ENCODE data around the gene ARAP2. TPM values are rescaled to one million over a fixed set of nuclear protein-coding genes. Genes with fewer than 3 reads are reported as not detected.
"Not testable (repeated sequence)": the region's sequence is repeated elsewhere in the genome, so short reads cannot be mapped to it uniquely, and the experiment has no call there.

Gene ARAP2
- total RNA-seq, 1 donor from 2014 or later, result 40.1 TPM

DNA sequence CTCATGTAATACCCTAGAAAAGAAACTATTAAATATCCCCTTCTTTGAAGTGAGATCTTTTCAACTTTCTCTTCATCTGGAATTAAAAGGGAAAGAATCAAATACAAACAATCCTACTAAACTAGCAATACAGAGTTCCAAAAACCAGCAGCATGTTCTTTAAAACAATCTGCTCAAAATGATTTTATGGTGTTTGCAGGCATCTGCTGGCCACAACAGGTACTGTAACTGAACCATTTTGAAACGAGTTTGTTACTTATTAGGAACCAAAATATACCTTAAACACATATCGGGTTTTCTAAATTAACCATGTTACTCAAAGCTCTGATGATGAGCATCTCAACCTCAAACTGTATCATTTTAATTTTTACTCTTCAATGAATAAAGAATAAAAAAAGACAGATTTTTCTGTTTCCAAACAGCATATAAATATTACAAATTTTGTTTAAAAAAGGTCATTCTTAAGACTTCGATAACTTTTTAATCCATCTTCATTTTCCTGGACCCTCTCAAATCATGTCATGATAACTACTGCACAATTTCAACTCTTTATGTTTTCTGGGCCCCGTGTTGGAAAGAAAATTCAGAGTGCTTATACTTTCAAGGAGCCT lies 56.5 kb downstream of the ARAP2 start:
- H3K36me3 Mint-ChIP-seq (ENCODE audit: low read depth), result peaks cover 33% of the 10 kb centered on the region
- DNase-seq (ENCODE audit: low spot score), result no peak
- no peaks in the 10 kb centered on the region for H3K9me3 Mint-ChIP-seq
- peaks cover 39% of the 10 kb centered on the region for H3K4me1 Mint-ChIP-seq (ENCODE audit: low read depth)
- H3K27me3 Mint-ChIP-seq (ENCODE audit: insufficient read depth), result no peaks in the 10 kb centered on the region
- no peak overlapping the region for H3K27ac Mint-ChIP-seq
- intact Hi-C loops (cut with micrococcal nuclease), result loop anchor here (1.0 to 2.0 kb wide), 3 partner anchors 55 to 254 kb away; no protein-coding TSS in a partner anchor
- H3K4me3 Mint-ChIP-seq, result no peak overlapping the region

DNA sequence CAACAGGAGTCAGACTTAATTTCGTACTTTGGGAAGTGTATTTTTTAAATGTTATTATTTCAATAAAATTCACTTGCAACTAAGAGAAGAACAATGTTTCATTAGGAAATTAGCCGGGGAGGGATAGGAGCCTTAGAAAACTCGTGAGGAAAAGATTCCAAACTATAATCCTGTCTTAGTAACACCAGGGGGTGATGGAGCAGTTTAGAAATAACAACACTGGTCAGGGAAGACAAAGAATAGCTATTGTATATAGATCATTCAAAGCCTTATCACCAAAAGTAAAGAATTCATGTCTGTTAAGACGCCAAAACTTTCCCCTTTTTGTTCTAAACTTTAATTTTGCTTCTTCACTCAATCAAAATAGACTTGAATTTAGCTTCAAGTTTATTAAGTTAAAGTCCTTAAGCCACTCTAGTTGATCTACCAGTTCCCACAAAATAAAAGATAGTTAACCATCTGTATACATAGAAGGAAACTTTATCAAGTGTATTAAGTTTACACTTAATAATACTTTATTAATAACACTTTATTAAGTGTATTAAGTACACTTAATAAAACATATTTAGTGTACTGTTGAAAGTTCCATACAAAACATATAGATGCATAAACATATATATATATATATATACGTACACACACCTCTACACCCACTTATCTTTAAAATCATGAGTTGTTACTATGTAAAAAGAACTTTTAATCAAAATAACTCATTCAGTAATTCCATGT lies 60.5 kb downstream of the ARAP2 start:
- H3K4me1 Mint-ChIP-seq (ENCODE audit: low read depth), result peaks cover 17% of the 10 kb centered on the region

DNA sequence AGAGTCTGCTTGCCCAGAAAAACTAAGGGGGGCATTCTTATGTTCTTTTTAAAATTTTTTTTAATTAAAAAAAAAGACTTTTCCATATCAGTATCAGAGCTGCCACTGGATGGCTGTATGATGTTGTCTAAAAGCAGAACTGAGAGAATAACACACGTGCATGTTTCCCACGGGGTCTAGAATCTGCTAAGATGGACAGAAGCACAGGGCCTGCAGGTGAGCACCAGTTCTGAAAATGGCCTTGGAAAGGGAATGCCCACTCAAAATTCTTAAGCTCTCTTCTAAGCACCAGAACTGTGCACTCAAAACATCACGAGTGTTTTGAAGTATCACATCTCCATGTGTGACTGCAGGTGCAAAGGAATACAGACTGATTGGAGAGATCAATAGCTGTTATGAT lies 61.1 kb downstream of the ARAP2 start:
- Mint-ChIP-seq H3K27ac (no peak overlapping the region), H3K4me3 (no peak overlapping the region), H3K4me1 (ENCODE audit: low read depth) (peaks cover 11% of the 10 kb centered on the region), H3K27me3 (ENCODE audit: insufficient read depth) (no peaks in the 10 kb centered on the region), H3K36me3 (ENCODE audit: low read depth) (peaks cover 44% of the 10 kb centered on the region), H3K9me3 (no peaks in the 10 kb centered on the region)
- no peak for DNase-seq (ENCODE audit: low spot score)
- intact Hi-C loops (cut with micrococcal nuclease), result no loop called here

More for the DNA sequence above, 60.5 kb downstream of the ARAP2 start:
- no peak for DNase-seq (ENCODE audit: low spot score)
- H3K27me3 Mint-ChIP-seq (ENCODE audit: insufficient read depth), result no peaks in the 10 kb centered on the region
- H3K27ac Mint-ChIP-seq, result no peak overlapping the region
- no peaks in the 10 kb centered on the region for H3K9me3 Mint-ChIP-seq
- intact Hi-C loops (cut with micrococcal nuclease), result no loop called here
- peaks cover 41% of the 10 kb centered on the region for H3K36me3 Mint-ChIP-seq (ENCODE audit: low read depth)
- no peak overlapping the region for H3K4me3 Mint-ChIP-seq

DNA sequence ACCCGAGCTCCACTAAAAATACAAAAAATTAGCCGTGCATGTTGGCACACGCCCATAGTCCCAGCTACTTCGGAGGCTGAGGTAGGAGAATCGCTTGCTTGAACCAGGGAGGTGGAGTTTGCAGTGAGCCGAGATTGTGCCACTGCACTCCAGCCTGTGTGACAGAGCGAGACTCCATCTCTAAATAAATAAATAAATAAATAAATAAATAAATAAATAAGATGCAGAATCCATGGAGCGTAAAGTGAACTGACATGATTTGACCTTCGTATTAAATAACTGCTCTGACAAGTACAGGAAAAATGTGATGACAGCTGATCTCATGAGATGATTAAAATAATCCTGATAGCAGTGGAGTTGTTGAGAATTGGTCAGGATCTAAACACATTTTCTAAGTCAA lies 62.0 kb downstream of the ARAP2 start:
- H3K4me3 Mint-ChIP-seq; H3K27me3 Mint-ChIP-seq (ENCODE audit: insufficient read depth); DNase-seq (ENCODE audit: low spot score); H3K9me3 Mint-ChIP-seq; H3K27ac Mint-ChIP-seq; intact Hi-C loops (cut with micrococcal nuclease); H3K4me1 Mint-ChIP-seq (ENCODE audit: low read depth): not testable (repeated sequence)
- peaks cover 42% of the 10 kb centered on the region for H3K36me3 Mint-ChIP-seq (ENCODE audit: low read depth)

DNA sequence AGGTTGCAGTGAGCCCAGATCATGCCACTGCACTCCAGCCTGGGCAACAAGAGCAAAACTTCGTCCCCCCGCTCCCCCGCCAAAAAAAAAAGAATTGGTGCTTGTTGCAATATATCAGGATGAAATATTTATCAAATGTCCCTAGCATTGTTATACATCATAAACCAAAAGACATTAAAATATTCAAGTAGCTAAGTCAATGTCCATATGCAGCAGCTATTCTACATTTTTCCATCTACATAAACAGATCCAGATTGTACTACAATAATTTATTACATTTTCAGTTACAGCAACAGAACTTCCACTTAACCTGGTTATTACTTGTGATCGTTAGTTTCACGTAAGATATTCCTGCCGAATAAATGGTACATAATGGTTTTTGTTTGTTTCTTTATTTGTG lies 64.1 kb downstream of the ARAP2 start:
- H3K27ac Mint-ChIP-seq, result no peak overlapping the region
- peaks cover 39% of the 10 kb centered on the region for H3K36me3 Mint-ChIP-seq (ENCODE audit: low read depth)
- H3K4me3 Mint-ChIP-seq, result no peak overlapping the region
- no peaks in the 10 kb centered on the region for H3K9me3 Mint-ChIP-seq
- no peak for DNase-seq (ENCODE audit: low spot score)
- peaks cover 9% of the 10 kb centered on the region for H3K4me1 Mint-ChIP-seq (ENCODE audit: low read depth)
- H3K27me3 Mint-ChIP-seq (ENCODE audit: insufficient read depth), result no peaks in the 10 kb centered on the region
- intact Hi-C loops (cut with micrococcal nuclease), result no loop called here

DNA sequence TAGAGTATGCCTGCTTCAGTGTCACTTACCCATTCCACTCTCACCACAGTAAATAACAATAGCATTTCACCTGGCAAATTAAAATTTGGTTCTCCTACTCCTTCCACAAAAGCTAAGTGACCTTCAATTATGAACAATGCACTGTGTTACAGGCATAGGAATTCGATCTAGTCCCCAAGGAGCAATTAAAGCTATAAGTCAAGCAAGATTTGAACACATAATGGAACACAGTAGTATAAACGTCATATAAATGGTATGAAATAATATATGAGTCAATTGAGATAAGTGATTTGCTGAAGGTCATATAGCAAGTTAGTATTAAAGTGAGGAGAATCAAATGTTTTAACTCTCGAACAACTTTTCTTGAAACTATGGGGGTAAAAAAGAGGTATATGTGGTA lies 65.8 kb downstream of the ARAP2 start:
- Mint-ChIP-seq H3K27me3 (ENCODE audit: insufficient read depth) (no peaks in the 10 kb centered on the region), H3K27ac (no peak overlapping the region), H3K9me3 (no peaks in the 10 kb centered on the region), H3K36me3 (ENCODE audit: low read depth) (peaks cover 37% of the 10 kb centered on the region), H3K4me1 (ENCODE audit: low read depth) (peaks cover 9% of the 10 kb centered on the region), H3K4me3 (no peak overlapping the region)
- DNase-seq (ENCODE audit: low spot score), result no peak
- intact Hi-C loops (cut with micrococcal nuclease), result no loop called here

GRCh38 chr4:36177946-36178345 lies 66.4 kb downstream of the ARAP2 start:
- Mint-ChIP-seq H3K27ac (no peak overlapping the region), H3K4me3 (no peak overlapping the region), H3K9me3 (no peaks in the 10 kb centered on the region), H3K36me3 (ENCODE audit: low read depth) (peaks cover 37% of the 10 kb centered on the region), H3K27me3 (ENCODE audit: insufficient read depth) (no peaks in the 10 kb centered on the region), H3K4me1 (ENCODE audit: low read depth) (peaks cover 9% of the 10 kb centered on the region)
- intact Hi-C loops (cut with micrococcal nuclease), result no loop called here
- DNase-seq (ENCODE audit: low spot score), result no peak

GRCh38 chr4:36174570-36174969 lies 69.7 kb downstream of the ARAP2 start:
- Mint-ChIP-seq H3K9me3 (no peaks in the 10 kb centered on the region), H3K27ac (no peak overlapping the region), H3K4me1 (ENCODE audit: low read depth) (peaks cover 13% of the 10 kb centered on the region), H3K4me3 (no peak overlapping the region), H3K27me3 (ENCODE audit: insufficient read depth) (no peaks in the 10 kb centered on the region), H3K36me3 (ENCODE audit: low read depth) (peaks cover 28% of the 10 kb centered on the region)
- intact Hi-C loops (cut with micrococcal nuclease), result no loop called here
- no peak for DNase-seq (ENCODE audit: low spot score)

DNA sequence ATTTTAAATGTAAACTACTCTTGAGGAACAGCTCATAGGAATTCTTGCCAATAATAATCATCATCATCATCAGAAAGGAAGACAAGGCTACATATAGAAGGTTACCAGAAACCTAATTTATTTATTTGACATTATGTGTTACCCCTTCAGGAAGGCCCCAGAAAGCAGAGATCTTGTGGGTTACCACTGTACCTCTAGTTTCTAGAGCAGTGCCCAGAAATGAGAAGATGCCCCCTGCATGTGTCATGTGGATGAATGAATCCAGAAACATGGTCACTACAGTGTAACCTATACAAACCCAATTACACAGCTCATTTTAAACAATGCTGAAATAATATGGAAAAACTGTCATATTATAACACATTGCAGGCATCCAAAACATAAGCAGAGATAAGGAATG lies 70.4 kb downstream of the ARAP2 start:
- Mint-ChIP-seq H3K36me3 (ENCODE audit: low read depth) (peaks cover 25% of the 10 kb centered on the region), H3K4me1 (ENCODE audit: low read depth) (peaks cover 13% of the 10 kb centered on the region), H3K4me3 (no peak overlapping the region), H3K27me3 (ENCODE audit: insufficient read depth) (no peaks in the 10 kb centered on the region), H3K9me3 (no peaks in the 10 kb centered on the region), H3K27ac (no peak overlapping the region)
- intact Hi-C loops (cut with micrococcal nuclease), result no loop called here
- DNase-seq (ENCODE audit: low spot score), result no peak

DNA sequence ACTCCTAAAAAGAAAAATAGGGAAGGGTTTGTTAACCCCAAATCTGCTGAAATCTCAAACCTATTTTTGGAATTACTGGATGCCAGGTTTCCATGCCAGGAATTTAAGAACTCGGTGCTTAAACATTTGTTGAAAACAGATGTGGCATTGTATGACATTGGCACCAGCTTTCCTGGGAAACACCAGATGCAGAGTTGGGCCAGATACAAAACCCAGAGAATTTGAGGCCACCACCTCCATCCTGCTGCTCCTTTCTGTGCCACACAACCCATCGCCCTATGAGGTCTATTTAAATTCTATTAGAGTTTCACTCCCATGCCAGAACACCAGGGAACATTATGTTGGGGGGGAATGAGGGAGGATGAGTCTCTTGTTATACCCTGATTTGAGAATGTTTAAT lies 71.7 kb downstream of the ARAP2 start:
- intact Hi-C loops (cut with micrococcal nuclease), result no loop called here

GRCh38 chr4:36168127-36168878 lies 76.0 kb downstream of the ARAP2 start:
- intact Hi-C loops (cut with micrococcal nuclease), result no loop called here
- no peaks in the 10 kb centered on the region for H3K27me3 Mint-ChIP-seq (ENCODE audit: insufficient read depth)
- no peak overlapping the region for H3K27ac Mint-ChIP-seq
- H3K36me3 Mint-ChIP-seq (ENCODE audit: low read depth), result peaks cover 40% of the 10 kb centered on the region
- no peaks in the 10 kb centered on the region for H3K9me3 Mint-ChIP-seq
- DNase-seq (ENCODE audit: low spot score), result no peak
- no peak overlapping the region for H3K4me3 Mint-ChIP-seq
- peaks cover 30% of the 10 kb centered on the region for H3K4me1 Mint-ChIP-seq (ENCODE audit: low read depth)

More for the DNA sequence above, 71.7 kb downstream of the ARAP2 start:
- Mint-ChIP-seq H3K4me1 (ENCODE audit: low read depth) (peaks cover 21% of the 10 kb centered on the region), H3K27ac (no peak overlapping the region), H3K27me3 (ENCODE audit: insufficient read depth) (no peaks in the 10 kb centered on the region), H3K36me3 (ENCODE audit: low read depth) (peaks cover 23% of the 10 kb centered on the region), H3K4me3 (no peak overlapping the region), H3K9me3 (no peaks in the 10 kb centered on the region)
- DNase-seq (ENCODE audit: low spot score), result no peak

GRCh38 chr4:36165631-36166005 lies 78.7 kb downstream of the ARAP2 start:
- peaks cover 35% of the 10 kb centered on the region for H3K4me1 Mint-ChIP-seq (ENCODE audit: low read depth)
- no peak overlapping the region for H3K4me3 Mint-ChIP-seq
- H3K27me3 Mint-ChIP-seq (ENCODE audit: insufficient read depth), result no peaks in the 10 kb centered on the region
- no peak overlapping the region for H3K27ac Mint-ChIP-seq
- H3K9me3 Mint-ChIP-seq, result no peaks in the 10 kb centered on the region
- intact Hi-C loops (cut with micrococcal nuclease), result no loop called here
- DNase-seq (ENCODE audit: low spot score), result no peak
- peaks cover 48% of the 10 kb centered on the region for H3K36me3 Mint-ChIP-seq (ENCODE audit: low read depth)

Measured in activated T-helper 1 cell treated with anti-CD3 and anti-CD28 coated beads, Interleukin-12 subunit alpha, Interleukin-12 subunit beta, Interleukin-2, Interleukin-4 antibody, amounts not matched to agents 30 ng/mL and 10 ng/mL and 1 ng/mL, durations not matched to agents 14 hours and 24 hours and 36 hours (primary cell).